Endothelial cell of umbilical vein (primary cell): ENCODE results near the gene TMEM19. TPM values are rescaled to one million over a fixed set of nuclear protein-coding genes. Genes with fewer than 3 reads are reported as not detected.

ENCODE experiments used
- BruUV-seq: library from RNA; stranded (reverse); fragments of 400-500 nt; replicated peaks from 2 replicates; lab custom pipeline; 2021; lab: Mats Ljungman, UMichigan
- CTCF ChIA-PET: fragments of 300-600, 350-600 bp; sonication (Branson Sonifier 250); formaldehyde crosslinking; loops from one replicate; lab custom pipeline; 2021; ENCODE audit warnings: antibody characterized with exemption, inconsistent platforms; lab: Charles Lee
- POLR2A ChIA-PET: fragments of 300-600, 350-600 bp; sonication (Branson Sonifier 250); formaldehyde crosslinking; loops from one replicate; lab custom pipeline; 2021; ENCODE audit warnings: antibody characterized with exemption, inconsistent platforms; lab: Charles Lee
- DNase-seq: peaks from one replicate; pipeline ENCODE4 v3.0.0-alpha.2; 2011; ENCODE audit warnings: low read depth, low spot score
- FAIRE-seq: peaks from 2 replicates; lab custom pipeline; 2011; peaks lifted over from hg19 to GRCh38; lab: Jason Lieb, UNC
- H2AFZ ChIP-seq: 2 replicates; pipeline ENCODE4 v1.6.0; 2012; ENCODE audit warnings: low read depth, low read length, control low read depth, inconsistent platforms
- H3K27ac ChIP-seq: 2 replicates; pipeline ENCODE4 v1.5.1; 2011; ENCODE audit warnings: low read depth, mild to moderate bottlenecking, control low read depth, low read length, moderate library complexity; ENCODE audit not compliant: insufficient read depth
- H3K27me3 ChIP-seq, 2 experiments: 2 replicates each; pipeline versions ENCODE4 v1.6.0 to v1.6.1; 2011; ENCODE audit warnings: low read length in 2 of 2, mixed read lengths in 1 of 2; ENCODE audit not compliant: control insufficient read depth in 2 of 2, insufficient read depth in 2 of 2
- H3K36me3 ChIP-seq, 2 experiments: 2 replicates in 1 of 2; 3 replicates in 1 of 2; pipeline ENCODE4 v1.5.1; 2011; ENCODE audit warnings: low read length in 2 of 2, mild to moderate bottlenecking in 1 of 2, moderate library complexity in 1 of 2; ENCODE audit not compliant: control insufficient read depth in 2 of 2, insufficient read depth in 2 of 2; ENCODE audit errors: extremely low read depth in 1 of 2
- H3K4me1 ChIP-seq: 3 replicates; pipeline ENCODE4 v1.5.1; 2011; ENCODE audit warnings: mild to moderate bottlenecking, low read length; ENCODE audit not compliant: control insufficient read depth, insufficient read depth; ENCODE audit errors: extremely low read depth
- H3K4me2 ChIP-seq: 2 replicates; pipeline ENCODE4 v1.6.1; 2011; ENCODE audit warnings: low read length, control low read depth, mixed read lengths; ENCODE audit not compliant: insufficient read depth
- H3K4me3 ChIP-seq, 3 experiments: fragments of 200-600 bp in 1 of 3; sonication (generic), shearing (Covaris generic) in 1 of 3; replicated peaks in 1 of 3; 2 replicates each; pipeline ENCODE4 v1.5.1; 2011 to 2016; ENCODE audit warnings: control low read depth in 3 of 3, low read length in 3 of 3, mild to moderate bottlenecking in 2 of 3, inconsistent platforms in 1 of 3, low read depth in 1 of 3, moderate library complexity in 1 of 3; ENCODE audit not compliant: insufficient read depth in 1 of 3
- H3K79me2 ChIP-seq: 2 replicates; pipeline ENCODE4 v1.6.0; 2012; ENCODE audit warnings: low read length, inconsistent platforms; ENCODE audit not compliant: control insufficient read depth, insufficient read depth
- H3K9ac ChIP-seq: replicated peaks from 2 replicates; pipeline ENCODE3; 2011; ENCODE audit warnings: low read length, control low read depth; ENCODE audit not compliant: insufficient read depth; ENCODE audit errors: extremely low read depth
- H3K9me1 ChIP-seq: replicated peaks from 3 replicates; pipeline ENCODE4 v1.6.0; 2011; ENCODE audit warnings: mild to moderate bottlenecking, low read length; ENCODE audit not compliant: control insufficient read depth, insufficient read depth; ENCODE audit errors: extremely low read depth
- H3K9me3 ChIP-seq: replicated peaks from 2 replicates; pipeline ENCODE4 v1.5.1; 2012; ENCODE audit warnings: low read length, inconsistent platforms; ENCODE audit not compliant: control insufficient read depth, insufficient read depth
- H4K20me1 ChIP-seq: replicated peaks from 2 replicates; pipeline ENCODE3; 2011; ENCODE audit warnings: mild to moderate bottlenecking, low read length; ENCODE audit not compliant: control insufficient read depth, insufficient read depth; ENCODE audit errors: extremely low read depth
- EZH2 ChIP-seq: IDR thresholded peaks from 2 replicates; pipeline ENCODE4 v1.6.1; 2012; ENCODE audit warnings: borderline replicate concordance, low read depth, mild to moderate bottlenecking, moderate library complexity, low read length, inconsistent platforms; ENCODE audit not compliant: severe bottlenecking
- FOS ChIP-seq: IDR thresholded peaks from 2 replicates; pipeline ENCODE4 v1.6.1; 2011; ENCODE audit warnings: mild to moderate bottlenecking, low read length, moderate library complexity, borderline replicate concordance; ENCODE audit not compliant: insufficient read depth
- GATA2 ChIP-seq: IDR thresholded peaks from 2 replicates; pipeline ENCODE4 v1.7.0; 2011; ENCODE audit warnings: low read depth, mild to moderate bottlenecking, moderate library complexity, mixed read lengths, low read length; ENCODE audit not compliant: insufficient read length, insufficient read depth
- JUN ChIP-seq: IDR thresholded peaks from 2 replicates; pipeline ENCODE4 v1.6.1; 2011; ENCODE audit warnings: borderline replicate concordance, low read depth; ENCODE audit not compliant: insufficient read length, insufficient read depth
- MYC ChIP-seq: IDR thresholded peaks from one replicate; pipeline ENCODE4 v1.6.1; 2011; ENCODE audit warnings: mild to moderate bottlenecking, low read depth, low read length
- POLR2A ChIP-seq: IDR thresholded peaks from 2 replicates; pipeline ENCODE4 v1.6.1; 2012; ENCODE audit warnings: low read depth, mild to moderate bottlenecking, control low read depth, low read length
- POLR2AphosphoS5 ChIP-seq: IDR thresholded peaks from 2 replicates; pipeline ENCODE4 v1.6.1; 2012; ENCODE audit warnings: low read depth, mild to moderate bottlenecking, control low read depth, low read length, moderate library complexity; ENCODE audit not compliant: insufficient read depth
- dilution Hi-C: fragments of 300-500 bp; cut with MboI; formaldehyde crosslinking; loops from one replicate; pipeline ENCODE4 v1.15.0; 2019; ENCODE audit warnings: low sequenced_read_pairs; ENCODE audit not compliant: extremely low pct_ligation_motif_present
- intact Hi-C: fragments of 100-400 bp; cut with micrococcal nuclease; formaldehyde crosslinking; loops from one replicate; pipeline ENCODE4 v1.10.0; 2022
- polyA plus RNA-seq, 4 experiments: library from polyadenylated mRNA; depleted of rRNA in 3 of 4; stranded (reverse) in 3 of 4; unstranded in 1 of 4; fragments of >200 nt; gene quantifications; 2 replicates each; pipeline versions ENCODE4 v1.2.1 to v1.2.3, GENCODE V29; 2011 to 2012; ENCODE audit warnings: missing spikeins in 1 of 4
- total RNA-seq: library from RNA; stranded (reverse); gene quantifications from 2 replicates; pipeline ENCODE4 v1.2.3, GENCODE V29; 2021
- TF ChIP-seq, protein P1 (sequence below): IDR thresholded peaks from 2 replicates; pipeline ENCODE4 v1.6.1; 2011; ENCODE audit not compliant: insufficient read depth, insufficient read length
- TF ChIP-seq, protein P2 (sequence below), 2 donors: IDR thresholded peaks; 1 replicate in 1 of 2; 2 replicates in 1 of 2; pipeline ENCODE4 v1.5.1; 2011; ENCODE audit warnings: low read length in 2 of 2, mild to moderate bottlenecking in 2 of 2, moderate library complexity in 2 of 2, control low read depth in 1 of 2, inconsistent platforms in 1 of 2, low read depth in 1 of 2; ENCODE audit not compliant: insufficient read depth in 1 of 2; ENCODE audit errors: extremely low read depth in 1 of 2

The TMEM19 gene
- total and polyA plus RNA-seq, 2 donors (not counting 3 experiments of a cell fraction or from before 2014, with no cell fraction given), result 20.4 to 23.8 TPM

DNA sequence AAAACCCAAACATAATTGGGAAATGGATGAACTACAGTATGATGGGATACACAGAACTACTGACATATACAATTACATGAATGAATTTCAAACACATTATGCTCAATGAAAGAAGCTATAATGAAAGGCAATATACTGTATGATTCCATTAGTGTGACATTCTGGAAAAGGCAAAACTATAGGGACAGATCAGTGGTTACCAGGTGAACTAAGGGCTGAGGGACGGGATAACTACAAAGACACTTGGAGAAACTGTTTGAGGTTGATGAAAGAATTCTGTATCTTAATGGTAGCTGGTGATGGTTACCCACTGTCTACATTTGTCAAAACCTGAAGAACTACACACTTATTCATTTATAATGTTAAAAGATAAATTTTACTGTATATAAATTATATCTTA lies 30.0 kb upstream of the TMEM19 start:
- FAIRE-seq, result no peak
- TF ChIP-seq MYC (no peak), GATA2 (no peak), POLR2A (no peak), EZH2 (no peak), JUN (no peak), FOS (no peak), POLR2AphosphoS5 (no peak)
- TF ChIP-seq, protein P1, sequence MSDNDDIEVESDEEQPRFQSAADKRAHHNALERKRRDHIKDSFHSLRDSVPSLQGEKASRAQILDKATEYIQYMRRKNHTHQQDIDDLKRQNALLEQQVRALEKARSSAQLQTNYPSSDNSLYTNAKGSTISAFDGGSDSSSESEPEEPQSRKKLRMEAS, result no peak
- TF ChIP-seq, protein P2, sequence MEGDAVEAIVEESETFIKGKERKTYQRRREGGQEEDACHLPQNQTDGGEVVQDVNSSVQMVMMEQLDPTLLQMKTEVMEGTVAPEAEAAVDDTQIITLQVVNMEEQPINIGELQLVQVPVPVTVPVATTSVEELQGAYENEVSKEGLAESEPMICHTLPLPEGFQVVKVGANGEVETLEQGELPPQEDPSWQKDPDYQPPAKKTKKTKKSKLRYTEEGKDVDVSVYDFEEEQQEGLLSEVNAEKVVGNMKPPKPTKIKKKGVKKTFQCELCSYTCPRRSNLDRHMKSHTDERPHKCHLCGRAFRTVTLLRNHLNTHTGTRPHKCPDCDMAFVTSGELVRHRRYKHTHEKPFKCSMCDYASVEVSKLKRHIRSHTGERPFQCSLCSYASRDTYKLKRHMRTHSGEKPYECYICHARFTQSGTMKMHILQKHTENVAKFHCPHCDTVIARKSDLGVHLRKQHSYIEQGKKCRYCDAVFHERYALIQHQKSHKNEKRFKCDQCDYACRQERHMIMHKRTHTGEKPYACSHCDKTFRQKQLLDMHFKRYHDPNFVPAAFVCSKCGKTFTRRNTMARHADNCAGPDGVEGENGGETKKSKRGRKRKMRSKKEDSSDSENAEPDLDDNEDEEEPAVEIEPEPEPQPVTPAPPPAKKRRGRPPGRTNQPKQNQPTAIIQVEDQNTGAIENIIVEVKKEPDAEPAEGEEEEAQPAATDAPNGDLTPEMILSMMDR (IDR thresholded peaks at IDR 0.05; ENCODE audit: extremely low read depth in 1 of 2, insufficient read depth in 1 of 2, low read depth in 1 of 2, low read length in 2 of 2), result no peak
- Histone ChIP-seq H3K4me3 (no peak overlapping the region), H3K36me3 (peaks cover 1 to 28% of the 10 kb centered on the region in 2 experiments), H3K9ac (no peak overlapping the region), H3K79me2 (peaks cover 95% of the 10 kb centered on the region), H4K20me1 (peaks cover 4% of the 10 kb centered on the region), H2AFZ (no peak overlapping the region), H3K9me1 (no peaks in the 10 kb centered on the region), H3K27me3 (no peaks in the 10 kb centered on the region), H3K4me1 (peaks cover 5% of the 10 kb centered on the region), H3K9me3 (no peaks in the 10 kb centered on the region), H3K4me2 (peak overlapping the region; percentile 47), H3K27ac (no peak overlapping the region)
- no TSS peak for BruUV-seq
- ChIA-PET POLR2A (interaction anchor here (0.8 kb wide), 1 partner anchor 8 kb away, joined by 3 read pairs; the partner anchor contains the start of gene THAP2), CTCF (interaction anchor here (0.8 kb wide), 1 partner anchor 19 kb away, joined by 3 read pairs; no protein-coding TSS in a partner anchor)
- DNase-seq, result no peak
- intact Hi-C loops, result no loop called here
- dilution Hi-C loops, result no loop called here
